ENCODE measurements around the gene CDC73. TPM values are rescaled to one million over a fixed set of nuclear protein-coding genes. Genes with fewer than 3 reads are reported as not detected.

CDC73 gene
- total and polyA plus RNA-seq, 2 of the 13 experiments (the other 11 are each of a cell fraction or from before 2014, with no cell fraction given), result 20.2 to 26.3 TPM

DNA sequence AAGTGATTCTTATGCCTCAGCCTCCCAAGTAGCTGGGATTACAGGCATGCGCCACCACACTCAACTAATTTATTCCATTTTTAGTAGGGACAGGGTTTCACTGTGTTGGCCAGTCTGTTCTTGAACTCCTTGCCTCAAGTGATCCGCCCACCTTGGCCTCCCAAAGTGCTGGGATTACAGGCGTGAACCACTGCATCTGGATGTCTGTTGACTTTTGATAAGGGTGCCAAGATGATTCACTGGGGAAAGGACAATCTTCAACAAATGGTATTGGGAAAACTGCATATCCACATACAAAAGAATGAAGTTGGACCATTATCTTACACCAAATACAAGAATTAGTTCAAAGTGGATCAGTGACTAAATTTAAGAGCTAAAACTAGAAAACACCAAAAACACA, 42.6 kb upstream of the CDC73 start:
- ChIA-PET CTCF (ENCODE audit: low intra/inter-chr PET ratio, low total read pairs) (no interaction called here), POLR2A (no interaction called here)
- Histone ChIP-seq H3K4me3 (replicated peaks in 1 of 3; ENCODE audit: insufficient read depth in 1 of 3, low read depth in 2 of 3, low read length in 3 of 3) (no peak overlapping the region), H3K79me2 (ENCODE audit: insufficient read depth, low read length) (no peaks in the 10 kb centered on the region), H3K27me3 (ENCODE audit: control insufficient read depth in 1 of 2, insufficient read depth in 2 of 2, low read length in 2 of 2) (no peaks in the 10 kb centered on the region), H4K20me1 (ENCODE audit: insufficient read depth, low read length) (no peaks in the 10 kb centered on the region), H3K9me3 (ENCODE audit: low read length) (peaks cover 13% of the 10 kb centered on the region; the same call in 1 of the 2 replicates), H2AFZ (ENCODE audit: low read length) (no peak overlapping the region), H3K36me3 (replicated peaks in 1 of 2; ENCODE audit: control insufficient read depth in 1 of 2, insufficient read depth in 2 of 2, low read length in 2 of 2) (peaks cover 9 to 47% of the 10 kb centered on the region in 2 experiments), H3K27ac (ENCODE audit: extremely low read length, insufficient read depth, low read length) (no peak overlapping the region), H3K9ac (ENCODE audit: insufficient read depth, low read depth, low read length) (no peak overlapping the region), H3K4me1 (ENCODE audit: insufficient read depth, low read length) (no peaks in the 10 kb centered on the region), H3K4me2 (ENCODE audit: low read depth, low read length) (no peak overlapping the region)
- FAIRE-seq (no peak), DNase-seq (ENCODE audit: low spot score) (no peak), ATAC-seq (no peak)
- WGBS (ENCODE audit: low lambda C conversion rate), result 98% methylated on average over 3 of the region's 3 CpGs
- TF ChIP-seq ATRX (CRISPR knock-in tag; IDR thresholded peaks at IDR 0.05; ENCODE audit: borderline replicate concordance) (no peak), HMG20B (CRISPR knock-in tag; conservative IDR thresholded peaks at IDR 0.05) (no peak), HOXA7 (CRISPR knock-in tag; IDR thresholded peaks at IDR 0.05) (no peak), ZNF20 (CRISPR knock-in tag; IDR thresholded peaks at IDR 0.05) (no peak), GTF3A (CRISPR knock-in tag; conservative IDR thresholded peaks at IDR 0.05) (no peak), IRX3 (CRISPR knock-in tag; IDR thresholded peaks at IDR 0.05; ENCODE audit: borderline replicate concordance, low read depth) (no peak), KAT8 (CRISPR knock-in tag; IDR thresholded peaks at IDR 0.05) (no peak)
- TF ChIP-seq, protein P1, sequence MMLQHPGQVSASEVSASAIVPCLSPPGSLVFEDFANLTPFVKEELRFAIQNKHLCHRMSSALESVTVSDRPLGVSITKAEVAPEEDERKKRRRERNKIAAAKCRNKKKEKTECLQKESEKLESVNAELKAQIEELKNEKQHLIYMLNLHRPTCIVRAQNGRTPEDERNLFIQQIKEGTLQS (CRISPR knock-in tag; IDR thresholded peaks at IDR 0.05), result no peak
- TF ChIP-seq, protein P2, sequence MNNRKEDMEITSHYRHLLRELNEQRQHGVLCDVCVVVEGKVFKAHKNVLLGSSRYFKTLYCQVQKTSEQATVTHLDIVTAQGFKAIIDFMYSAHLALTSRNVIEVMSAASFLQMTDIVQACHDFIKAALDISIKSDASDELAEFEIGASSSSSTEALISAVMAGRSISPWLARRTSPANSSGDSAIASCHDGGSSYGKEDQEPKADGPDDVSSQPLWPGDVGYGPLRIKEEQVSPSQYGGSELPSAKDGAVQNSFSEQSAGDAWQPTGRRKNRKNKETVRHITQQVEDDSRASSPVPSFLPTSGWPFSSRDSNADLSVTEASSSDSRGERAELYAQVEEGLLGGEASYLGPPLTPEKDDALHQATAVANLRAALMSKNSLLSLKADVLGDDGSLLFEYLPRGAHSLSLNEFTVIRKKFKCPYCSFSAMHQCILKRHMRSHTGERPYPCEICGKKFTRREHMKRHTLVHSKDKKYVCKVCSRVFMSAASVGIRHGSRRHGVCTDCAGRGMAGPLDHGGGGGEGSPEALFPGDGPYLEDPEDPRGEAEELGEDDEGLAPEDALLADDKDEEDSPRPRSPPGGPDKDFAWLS (CRISPR knock-in tag; IDR thresholded peaks at IDR 0.05; ENCODE audit: borderline replicate concordance), result no peak
- in situ Hi-C loops (cut with HindIII; ENCODE audit: extremely low pct_ligation_motif_present, low pct_unique_long_range_greater_than_20kb) (no loop called here), intact Hi-C loops (cut with micrococcal nuclease; ENCODE audit: unreplicated experiment) (loop anchor here (5.0 kb wide), 1 partner anchor 1207 kb away; no protein-coding TSS in a partner anchor)
- no TSS peak for BruUV-seq (replicated peaks)

Data from HepG2 (cell line).